ENCODE results near the gene PPARG. TPM values are rescaled to one million over a fixed set of nuclear protein-coding genes. Genes with fewer than 3 reads are reported as not detected.

PPARG gene
- total and polyA plus RNA-seq, 2 of the 8 experiments (the other 6 are each of a cell fraction or from before 2014, with no cell fraction given) = 0.06 TPM; not detected in 1

DNA sequence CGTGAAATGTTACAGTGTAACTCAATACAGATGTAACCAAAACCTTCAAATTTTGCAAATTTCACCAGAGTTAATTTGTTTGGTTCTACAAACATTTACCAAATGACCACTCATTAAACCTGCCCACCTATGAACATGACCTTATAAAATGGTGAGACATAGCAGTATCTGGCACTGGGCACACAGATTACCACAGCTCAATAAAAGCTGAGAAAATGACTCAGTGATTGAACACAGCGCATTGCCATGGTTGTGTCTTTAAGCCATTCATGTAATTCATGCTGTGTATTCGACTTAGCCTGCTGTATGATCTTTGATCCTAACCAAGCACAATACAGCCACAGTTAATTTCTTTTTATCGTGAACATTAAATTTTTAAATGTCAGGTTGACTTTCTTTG lies 11.3 kb downstream of the PPARG start:
- Histone ChIP-seq H3K27me3 (replicated peaks in 1 of 4; ENCODE audit: control insufficient read depth in 3 of 4, extremely low read depth in 1 of 4, insufficient read depth in 3 of 4, low read length in 3 of 4) (no peaks in the 10 kb centered on the region), H2AK5ac (ENCODE audit: low read depth, low read length) (no peak overlapping the region), H3K79me1 (ENCODE audit: low read depth, low read length) (no peaks in the 10 kb centered on the region), H3K4ac (replicated peaks; ENCODE audit: insufficient read length, low read depth, low read length) (no peak overlapping the region), H3K23ac (ENCODE audit: insufficient read length) (no peak overlapping the region), H3K23me2 (ENCODE audit: low read depth, low read length) (no peaks in the 10 kb centered on the region), H2BK15ac (ENCODE audit: low read length) (no peak overlapping the region), H4K8ac (ENCODE audit: extremely low read depth, insufficient read depth, low read length) (no peak overlapping the region), H4K5ac (ENCODE audit: insufficient read length, low read depth, low read length) (no peak overlapping the region), H3K4me1 (replicated peaks in 1 of 4; ENCODE audit: control insufficient read depth in 3 of 4, insufficient read depth in 4 of 4, low read length in 3 of 4) (no peaks in the 10 kb centered on the region), H3K27ac (ENCODE audit: low read depth, low read length) (no peak overlapping the region), H2BK5ac (ENCODE audit: low read depth, low read length) (no peak overlapping the region), H3K4me2 (ENCODE audit: insufficient read depth in 1 of 2, low read depth in 2 of 2, low read length in 2 of 2) (no peak overlapping the region), H3K18ac (ENCODE audit: extremely low read depth, low read length) (no peak overlapping the region), H2BK120ac (replicated peaks; ENCODE audit: low read depth, low read length) (no peak overlapping the region), H3K56ac (replicated peaks; ENCODE audit: insufficient read length, low read depth, low read length) (no peak overlapping the region), H3K4me3 (ENCODE audit: extremely low read depth in 1 of 4, insufficient read depth in 2 of 4, low read depth in 3 of 4, low read length in 4 of 4) (no peak overlapping the region), H4K20me1 (replicated peaks in 1 of 2; ENCODE audit: control insufficient read depth in 1 of 2, insufficient read depth in 2 of 2, low read length in 2 of 2) (peaks cover 0 to 1% of the 10 kb centered on the region in 2 experiments), H2AFZ (ENCODE audit: low read length) (no peak overlapping the region), H2BK20ac (ENCODE audit: low read length) (no peak overlapping the region), H3K9me3 (ENCODE audit: insufficient read depth in 2 of 2, low read depth in 1 of 2, low read length in 1 of 2) (no peaks in the 10 kb centered on the region), H3K9ac (replicated peaks in 1 of 4; ENCODE audit: extremely low read depth in 1 of 4, low read depth in 3 of 4, low read length in 3 of 4) (no peak overlapping the region), H2BK12ac (ENCODE audit: low read depth, low read length) (no peak overlapping the region), H4K91ac (replicated peaks; ENCODE audit: insufficient read length, low read length) (no peak overlapping the region), H3K36me3 (ENCODE audit: control insufficient read depth in 2 of 4, insufficient read depth in 4 of 4, low read length in 3 of 4) (no peaks in the 10 kb centered on the region), H3K79me2 (ENCODE audit: control insufficient read depth in 1 of 2, insufficient read depth in 2 of 2, low read length in 2 of 2) (no peaks in the 10 kb centered on the region), H3K14ac (ENCODE audit: insufficient read length) (no peak overlapping the region)
- no peak for FAIRE-seq
- WGBS, 2 experiments (ENCODE audit: extremely low coverage in 1 of 2, insufficient coverage in 1 of 2, insufficient read length in 1 of 2, insufficient replicate concordance in 2 of 2, low coverage in 1 of 2, low lambda C conversion rate in 2 of 2, missing lambda C conversion rate in 1 of 2) = 87% methylated on average over 4 of the region's 4 CpGs; no CpG with 5 or more reads in 1 of the 2 experiments
- no peak for DNase-seq (ENCODE audit: low read depth in 1 of 2, low spot score in 2 of 2)
- ChIA-PET POLR2A (ENCODE audit: partially characterized antibody) (no interaction called here), CTCF (ENCODE audit: partially characterized antibody) (interaction anchor here (1.7 kb wide), 1 partner anchor 14 kb away, joined by 3 read pairs; no protein-coding TSS in a partner anchor)
- no peak for TF ChIP-seq CTCF (IDR thresholded peaks at IDR 0.05; ENCODE audit: control extremely low read depth in 1 of 3, insufficient read depth in 1 of 3, low read depth in 1 of 3, low read length in 3 of 3)
- TF ChIP-seq ATF2 (IDR thresholded peaks at IDR 0.05; ENCODE audit: low read length) = no peak
- no peak for TF ChIP-seq ASH2L (IDR thresholded peaks at IDR 0.05; ENCODE audit: low read length)
- no peak for TF ChIP-seq BRCA1 (IDR thresholded peaks at IDR 0.05; ENCODE audit: low read depth, low read length)
- no peak for TF ChIP-seq GTF2F1 (IDR thresholded peaks at IDR 0.05; ENCODE audit: borderline replicate concordance, low read depth, low read length)
- TF ChIP-seq ATF3 (IDR thresholded peaks at IDR 0.05; ENCODE audit: insufficient read depth, low read depth, low read length) = no peak
- no peak for TF ChIP-seq SIX5 (IDR thresholded peaks at IDR 0.05; ENCODE audit: low read depth, low read length)
- no peak for TF ChIP-seq KDM4A (IDR thresholded peaks at IDR 0.05; ENCODE audit: low read depth, low read length, severe bottlenecking)
- no peak for TF ChIP-seq RXRA (IDR thresholded peaks at IDR 0.05; ENCODE audit: insufficient read depth, low read depth, low read length)
- no peak for TF ChIP-seq CREB1 (IDR thresholded peaks at IDR 0.05)
